DOHH2 (cell line): Measurements from ENCODE around the gene ZFP57.

Experiments used
- EZH2phosphoT487 ChIP-seq: fragments of 200-600 bp; sonication (generic); IDR thresholded peaks from 2 replicates; pipeline ENCODE4 v1.6.1; 2017; ENCODE audit warnings: borderline replicate concordance, mild to moderate bottlenecking, antibody characterized with exemption, low read length, moderate library complexity, mixed read lengths
- TF ChIP-seq, protein P1 (sequence below): fragments of 200-600 bp; sonication (generic); IDR thresholded peaks from one replicate; pipeline ENCODE4 v1.5.1; 2014; ENCODE audit warnings: antibody characterized with exemption, mild to moderate bottlenecking, low read depth, low read length; ENCODE audit not compliant: poor library complexity, severe bottlenecking

DNA sequence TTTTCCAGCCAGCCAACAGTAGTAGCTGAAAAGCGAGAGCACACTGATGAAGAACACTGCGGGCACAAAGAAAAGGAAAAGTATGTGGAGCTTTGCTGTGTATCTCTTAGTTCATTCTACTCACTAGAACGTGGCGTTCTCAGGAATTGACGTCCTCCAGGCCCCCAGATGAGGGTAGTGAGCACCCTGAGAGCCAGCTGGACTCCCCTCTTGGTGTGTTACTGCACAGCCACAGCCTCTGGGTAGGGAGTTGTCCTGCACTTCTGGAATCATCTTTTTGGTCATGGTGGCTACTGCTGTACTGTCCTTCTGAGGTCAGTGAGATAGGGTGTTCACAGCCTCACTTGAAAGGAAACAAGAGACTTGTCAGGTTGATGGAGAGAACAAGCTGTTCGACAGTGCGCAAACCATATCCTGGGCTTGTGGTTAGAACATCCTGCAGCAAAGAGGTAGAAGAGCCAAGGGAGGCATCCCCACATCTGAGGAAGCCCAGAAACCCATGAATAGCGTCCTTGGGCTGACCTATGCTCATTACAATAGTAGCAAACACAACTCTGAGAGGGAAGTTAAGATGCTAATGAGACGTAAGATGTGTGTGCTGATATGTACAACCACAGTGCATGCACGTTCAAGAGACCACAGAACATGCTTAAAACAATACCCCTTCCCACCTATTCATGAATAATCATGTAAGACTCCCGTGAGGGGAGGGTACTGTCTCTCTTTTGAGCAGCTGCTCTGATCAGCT lies 27.7 kb upstream of the ZFP57 start:
- TF ChIP-seq, protein P1, sequence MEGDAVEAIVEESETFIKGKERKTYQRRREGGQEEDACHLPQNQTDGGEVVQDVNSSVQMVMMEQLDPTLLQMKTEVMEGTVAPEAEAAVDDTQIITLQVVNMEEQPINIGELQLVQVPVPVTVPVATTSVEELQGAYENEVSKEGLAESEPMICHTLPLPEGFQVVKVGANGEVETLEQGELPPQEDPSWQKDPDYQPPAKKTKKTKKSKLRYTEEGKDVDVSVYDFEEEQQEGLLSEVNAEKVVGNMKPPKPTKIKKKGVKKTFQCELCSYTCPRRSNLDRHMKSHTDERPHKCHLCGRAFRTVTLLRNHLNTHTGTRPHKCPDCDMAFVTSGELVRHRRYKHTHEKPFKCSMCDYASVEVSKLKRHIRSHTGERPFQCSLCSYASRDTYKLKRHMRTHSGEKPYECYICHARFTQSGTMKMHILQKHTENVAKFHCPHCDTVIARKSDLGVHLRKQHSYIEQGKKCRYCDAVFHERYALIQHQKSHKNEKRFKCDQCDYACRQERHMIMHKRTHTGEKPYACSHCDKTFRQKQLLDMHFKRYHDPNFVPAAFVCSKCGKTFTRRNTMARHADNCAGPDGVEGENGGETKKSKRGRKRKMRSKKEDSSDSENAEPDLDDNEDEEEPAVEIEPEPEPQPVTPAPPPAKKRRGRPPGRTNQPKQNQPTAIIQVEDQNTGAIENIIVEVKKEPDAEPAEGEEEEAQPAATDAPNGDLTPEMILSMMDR, result no peak
- TF ChIP-seq EZH2phosphoT487, result no peak
